GM21381 (cell line): ENCODE data around the gene OOEP.

ENCODE experiments used
- ATAC-seq: cut with Tn5 transposase; IDR thresholded peaks from one replicate; pipeline ENCODE4 v1.9.1; 2021; ENCODE audit warnings: mild to moderate bottlenecking, moderate library complexity; ENCODE audit not compliant: unreplicated experiment

Gene OOEP

GRCh38 chr6:73367761-73368355 lies 1.8 kb downstream of the OOEP start:
- ATAC-seq: no peak

- no peak for ATAC-seq
Observed at GRCh38 chr6:73364549-73364948, 5.1 kb downstream of the OOEP start.

GRCh38 chr6:73364121-73364520 lies 5.6 kb downstream of the OOEP start:
- no peak for ATAC-seq

GRCh38 chr6:73363537-73363875 lies 6.2 kb downstream of the OOEP start:
- ATAC-seq: no peak

GRCh38 chr6:73362869-73363536 lies 6.7 kb downstream of the OOEP start:
- ATAC-seq: no peak

GRCh38 chr6:73362358-73362757 lies 7.3 kb downstream of the OOEP start, which contains the start of gene KHDC3L:
Gene KHDC3L, plus strand, starts transcription at chr6:73362658. Its CDS starts 72 bp downstream, at chr6:73362730.
- no peak for ATAC-seq

GRCh38 chr6:73353636-73354593 lies 15.8 kb downstream of the OOEP start, which contains the start of gene DPPA5:
Gene DPPA5, minus strand, starts transcription at chr6:73354276. Its CDS starts 51 bp downstream, at chr6:73354225.
- ATAC-seq: no peak

GRCh38 chr6:73349311-73349710 lies 20.4 kb downstream of the OOEP start:
- ATAC-seq: no peak

- no peak for ATAC-seq
Observed at GRCh38 chr6:73348550-73349204, 21.0 kb downstream of the OOEP start.

- ATAC-seq: no peak
Observed at GRCh38 chr6:73343164-73343563, 26.5 kb downstream of the OOEP start.

GRCh38 chr6:73342174-73342573 lies 27.5 kb downstream of the OOEP start:
- ATAC-seq: no peak

GRCh38 chr6:73341335-73341734 lies 28.4 kb downstream of the OOEP start:
- ATAC-seq: no peak

- no peak for ATAC-seq
Observed at GRCh38 chr6:73340048-73340447, 29.6 kb downstream of the OOEP start.

GRCh38 chr6:73339340-73339739 lies 30.4 kb downstream of the OOEP start:
- ATAC-seq: no peak

GRCh38 chr6:73329201-73329600 lies 40.5 kb downstream of the OOEP start:
- ATAC-seq: peak; percentile 77

GRCh38 chr6:73328790-73329189 lies 40.9 kb downstream of the OOEP start:
- no peak for ATAC-seq

- no peak for ATAC-seq
Observed at GRCh38 chr6:73325656-73326055, 44.0 kb downstream of the OOEP start.

- ATAC-seq: no peak
Observed at GRCh38 chr6:73323323-73323722, 46.4 kb downstream of the OOEP start.
